Measurements from ENCODE around the gene MYO1E. TPM values are rescaled to one million over a fixed set of nuclear protein-coding genes. Genes with fewer than 3 reads are reported as not detected.

MYO1E gene
- total and polyA plus RNA-seq, 2 of the 4 experiments (the other 2 are of a cell fraction) = 13.4 to 37.3 TPM

DNA sequence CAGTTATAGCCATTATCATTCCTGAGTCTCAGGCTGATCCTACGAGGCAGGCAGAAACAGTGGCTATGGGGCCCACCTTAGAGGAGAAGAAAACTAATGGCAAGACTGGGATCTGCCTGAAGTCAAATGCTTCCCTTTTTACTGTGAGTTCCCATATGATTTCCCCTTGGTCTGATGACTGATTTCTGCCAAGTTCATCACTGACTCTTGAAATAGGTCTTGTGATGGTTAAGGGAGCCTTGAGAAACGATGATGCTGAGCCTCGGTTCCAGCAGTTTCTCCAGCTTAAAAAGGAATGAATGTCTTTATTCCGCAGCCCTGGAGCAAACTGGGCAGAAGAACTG lies 195.4 kb downstream of the MYO1E start:
- H4K8ac ChIP-seq (ENCODE audit: low read depth in 2 of 2, low read length in 2 of 2) = no peak overlapping the region
- peaks cover 3% of the 10 kb centered on the region; the same call in 1 of the 2 replicates for H3K9me1 ChIP-seq (ENCODE audit: insufficient read depth, low read length)
- H3K36me3 ChIP-seq (ENCODE audit: control insufficient read depth, insufficient read depth, low read length) = peaks cover 9% of the 10 kb centered on the region
- TF ChIP-seq SMC3 (IDR thresholded peaks at IDR 0.05; ENCODE audit: low read depth, low read length) (no peak), POLR2A (IDR thresholded peaks at IDR 0.05; ENCODE audit: low read depth, low read length) (no peak), MAZ (IDR thresholded peaks at IDR 0.05; ENCODE audit: borderline replicate concordance, low read depth, low read length) (no peak), MAFK (IDR thresholded peaks at IDR 0.05; ENCODE audit: low read depth, low read length) (no peak), RAD21 (IDR thresholded peaks at IDR 0.05; ENCODE audit: low read length) (no peak), MXI1 (IDR thresholded peaks at IDR 0.05; ENCODE audit: borderline replicate concordance, low read depth, low read length) (no peak), CHD1 (IDR thresholded peaks at IDR 0.05; ENCODE audit: low read depth, low read length) (no peak), RCOR1 (IDR thresholded peaks at IDR 0.05; ENCODE audit: insufficient replicate concordance, low read length) (no peak)
- TF ChIP-seq, protein P1, sequence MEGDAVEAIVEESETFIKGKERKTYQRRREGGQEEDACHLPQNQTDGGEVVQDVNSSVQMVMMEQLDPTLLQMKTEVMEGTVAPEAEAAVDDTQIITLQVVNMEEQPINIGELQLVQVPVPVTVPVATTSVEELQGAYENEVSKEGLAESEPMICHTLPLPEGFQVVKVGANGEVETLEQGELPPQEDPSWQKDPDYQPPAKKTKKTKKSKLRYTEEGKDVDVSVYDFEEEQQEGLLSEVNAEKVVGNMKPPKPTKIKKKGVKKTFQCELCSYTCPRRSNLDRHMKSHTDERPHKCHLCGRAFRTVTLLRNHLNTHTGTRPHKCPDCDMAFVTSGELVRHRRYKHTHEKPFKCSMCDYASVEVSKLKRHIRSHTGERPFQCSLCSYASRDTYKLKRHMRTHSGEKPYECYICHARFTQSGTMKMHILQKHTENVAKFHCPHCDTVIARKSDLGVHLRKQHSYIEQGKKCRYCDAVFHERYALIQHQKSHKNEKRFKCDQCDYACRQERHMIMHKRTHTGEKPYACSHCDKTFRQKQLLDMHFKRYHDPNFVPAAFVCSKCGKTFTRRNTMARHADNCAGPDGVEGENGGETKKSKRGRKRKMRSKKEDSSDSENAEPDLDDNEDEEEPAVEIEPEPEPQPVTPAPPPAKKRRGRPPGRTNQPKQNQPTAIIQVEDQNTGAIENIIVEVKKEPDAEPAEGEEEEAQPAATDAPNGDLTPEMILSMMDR (conservative IDR thresholded peaks at IDR 0.05; ENCODE audit: low read depth, low read length) = no peak
- no peak overlapping the region for H4K5ac ChIP-seq (ENCODE audit: low read depth, low read length)
- ATAC-seq (ENCODE audit: low read depth) = no peak
- intact Hi-C loops (cut with micrococcal nuclease) = loop anchor here (5.0 kb wide), 1 partner anchor 45 kb away; no protein-coding TSS in a partner anchor
- no peak for DNase-seq
- H4K91ac ChIP-seq (ENCODE audit: insufficient read depth, low read depth, low read length) = peak overlapping the region; percentile 40; the same call in 1 of the 2 replicates
- H3K9me3 ChIP-seq (ENCODE audit: control insufficient read depth, insufficient read depth, low read length) = peaks cover 4% of the 10 kb centered on the region; the same call in 1 of the 2 replicates
- H2AFZ ChIP-seq (replicated peaks; ENCODE audit: low read length, poor library complexity) = no peak overlapping the region
- H2BK120ac ChIP-seq (ENCODE audit: low read depth, low read length) = no peak overlapping the region
- no peak overlapping the region for H3K56ac ChIP-seq (ENCODE audit: extremely low read depth, insufficient read depth, low read length)
- ChIA-PET POLR2A (ENCODE audit: unreplicated experiment) (no interaction called here), CTCF (no interaction called here)
- H2AK9ac ChIP-seq (replicated peaks; ENCODE audit: low read depth, low read length, poor library complexity) = no peak overlapping the region
- peaks cover 0 to 6% of the 10 kb centered on the region in 2 experiments; a peak in 1 of 4 replicates for H3K79me1 ChIP-seq (ENCODE audit: low read depth in 1 of 2, low read length in 2 of 2)
- in situ Hi-C loops (cut with MboI; ENCODE audit: low sequenced_read_pairs) = loop anchor here (10.0 kb wide), 1 partner anchor 198 kb away; the partner anchor contains the start of gene MYO1E
- H2AK5ac ChIP-seq (ENCODE audit: low read depth, low read length) = no peak overlapping the region
- no peak overlapping the region; the same call in 1 of the 2 replicates for H3K14ac ChIP-seq (replicated peaks; ENCODE audit: low read depth, low read length)
- H3K18ac ChIP-seq (ENCODE audit: low read depth, low read length) = no peak overlapping the region
- no peak overlapping the region for H3K4me2 ChIP-seq (ENCODE audit: low read depth, low read length)
- H3K4ac ChIP-seq (ENCODE audit: low read depth, low read length) = peak overlapping the region; percentile 5; the same call in 1 of the 2 replicates
- H3K9ac ChIP-seq (ENCODE audit: low read depth, low read length) = no peak overlapping the region
- dilution Hi-C loops (cut with HindIII; ENCODE audit: low sequenced_read_pairs, unreplicated experiment) = no loop called here
- 80% methylated on average over 1 of the region's 4 CpGs; no CpG with 5 or more reads in 1 of the 2 experiments for WGBS, 2 experiments (ENCODE audit: extremely low coverage in 2 of 2, insufficient read length in 1 of 2)
- BruUV-seq (replicated peaks) = no TSS peak
- H2BK20ac ChIP-seq (ENCODE audit: low read depth, low read length) = peak overlapping the region; percentile 10; the same call in 1 of the 2 replicates
- no peak overlapping the region for H3K4me3 ChIP-seq (ENCODE audit: insufficient read depth, low read depth, low read length)
- no peak overlapping the region for H3K27ac ChIP-seq (ENCODE audit: insufficient read depth, low read length)
- peaks cover 10% of the 10 kb centered on the region for H3K4me1 ChIP-seq (ENCODE audit: control insufficient read depth, insufficient read depth, low read length)
- no peak overlapping the region for H2BK5ac ChIP-seq (ENCODE audit: low read depth, low read length, poor library complexity, severe bottlenecking)
- no peak overlapping the region for H3K23ac ChIP-seq (ENCODE audit: low read depth, low read length)
- H2BK15ac ChIP-seq (ENCODE audit: low read depth, low read length) = no peak overlapping the region; the same call in 2 of the 3 replicates
- H4K20me1 ChIP-seq (ENCODE audit: insufficient read depth, low read length) = peaks cover 11% of the 10 kb centered on the region
- no peaks in the 10 kb centered on the region for H3K27me3 ChIP-seq (ENCODE audit: control insufficient read depth, insufficient read depth, low read length)

All from IMR-90 (cell line).